CD14-positive monocyte (primary cell): ENCODE results near the gene TYR. TPM values are rescaled to one million over a fixed set of nuclear protein-coding genes. Genes with fewer than 3 reads are reported as not detected.
"Not testable (repeated sequence)": the region's sequence is repeated elsewhere in the genome, so short reads cannot be mapped to it uniquely, and the experiment has no call there.

Experiments
- DNase-seq, 3 donors: peaks; one replicate each; pipeline ENCODE4 v3.0.0-alpha.2; 2011 to 2022
- H2AFZ ChIP-seq: 2 replicates; pipeline ENCODE4 v1.6.0; 2012; ENCODE audit warnings: mild to moderate bottlenecking, low read depth, low read length, inconsistent platforms; ENCODE audit not compliant: insufficient read depth, poor library complexity, severe bottlenecking
- H3K27ac ChIP-seq, 2 donors: 1 replicate in 1 of 2; 2 replicates in 1 of 2; pipeline ENCODE4 v1.5.1; 2012 to 2013; ENCODE audit warnings: low read length in 2 of 2, control low read depth in 1 of 2, inconsistent platforms in 1 of 2, low read depth in 1 of 2, mild to moderate bottlenecking in 1 of 2
- H3K27me3 ChIP-seq, 2 donors: one replicate each; pipeline versions ENCODE4 v1.6.0 to v1.6.1; 2011 to 2013; ENCODE audit warnings: low read length in 2 of 2; ENCODE audit not compliant: control insufficient read depth in 2 of 2, insufficient read depth in 2 of 2
- H3K36me3 ChIP-seq, 2 donors: replicated peaks in 1 of 2; 1 replicate in 1 of 2; 2 replicates in 1 of 2; pipeline versions ENCODE4 v1.5.1 to v1.6.1; 2012 to 2013; ENCODE audit warnings: low read length in 2 of 2, control low read depth in 1 of 2, inconsistent platforms in 1 of 2, mild to moderate bottlenecking in 1 of 2; ENCODE audit not compliant: insufficient read depth in 2 of 2, control insufficient read depth in 1 of 2
- H3K4me1 ChIP-seq, 2 donors: 1 replicate in 1 of 2; 2 replicates in 1 of 2; pipeline versions ENCODE4 v1.5.1 to v1.6.1; 2012 to 2013; ENCODE audit warnings: low read length in 2 of 2, control low read depth in 1 of 2, inconsistent platforms in 1 of 2, mild to moderate bottlenecking in 1 of 2, moderate library complexity in 1 of 2; ENCODE audit not compliant: insufficient read depth in 2 of 2, control insufficient read depth in 1 of 2
- H3K4me2 ChIP-seq: replicated peaks from 2 replicates; pipeline ENCODE3; 2012; ENCODE audit warnings: low read length, moderate library complexity, mild to moderate bottlenecking; ENCODE audit not compliant: poor library complexity, severe bottlenecking; ENCODE audit errors: extremely low read depth
- H3K4me3 ChIP-seq, 3 experiments: fragments of 200-600 bp in 1 of 3; sonication (generic) in 1 of 3; replicated peaks in 1 of 3; 1 replicate in 2 of 3; 2 replicates in 1 of 3; pipeline ENCODE4 v1.5.1; 2011 to 2013; ENCODE audit warnings: low read length in 3 of 3, mild to moderate bottlenecking in 3 of 3, control low read depth in 2 of 3, low read depth in 2 of 3, inconsistent platforms in 1 of 3, moderate library complexity in 1 of 3
- H3K79me2 ChIP-seq: 2 replicates; pipeline ENCODE4 v1.6.0; 2012; ENCODE audit warnings: mild to moderate bottlenecking, control low read depth, inconsistent platforms, low read length, moderate library complexity; ENCODE audit not compliant: insufficient read depth
- H3K9ac ChIP-seq: 2 replicates; pipeline ENCODE4 v1.6.0; 2017; ENCODE audit warnings: low read length, mild to moderate bottlenecking; ENCODE audit not compliant: insufficient read depth, poor library complexity, severe bottlenecking
- H3K9me3 ChIP-seq, 2 donors: replicated peaks in 1 of 2; 1 replicate in 1 of 2; 2 replicates in 1 of 2; pipeline versions ENCODE4 v1.5.1 to v1.6.1; 2012 to 2013; ENCODE audit warnings: low read length in 2 of 2, control low read depth in 1 of 2; ENCODE audit not compliant: control insufficient read depth in 1 of 2, insufficient read depth in 1 of 2
- H4K20me1 ChIP-seq: 2 replicates; pipeline ENCODE4 v1.6.0; 2012; ENCODE audit warnings: mild to moderate bottlenecking, low read length, control low read depth, moderate library complexity; ENCODE audit not compliant: insufficient read depth
- H3K27ac Mint-ChIP-seq, 7 donors: one replicate each; pipeline ENCODE4 v1.8.0; 2020; ENCODE audit warnings: mild to moderate bottlenecking in 7 of 7, mixed read lengths in 7 of 7, moderate library complexity in 6 of 7, inconsistent platforms in 2 of 7
- H3K27me3 Mint-ChIP-seq, 3 donors: one replicate each; pipeline ENCODE4 v1.8.0; 2021 to 2022; ENCODE audit warnings: low read depth in 3 of 3, mild to moderate bottlenecking in 3 of 3, mixed read lengths in 3 of 3, moderate library complexity in 3 of 3, inconsistent platforms in 1 of 3
- H3K36me3 Mint-ChIP-seq, 2 donors: one replicate each; pipeline ENCODE4 v1.8.0; 2020; ENCODE audit warnings: mixed read lengths in 2 of 2, inconsistent platforms in 1 of 2, mild to moderate bottlenecking in 1 of 2
- H3K4me1 Mint-ChIP-seq: one replicate; pipeline ENCODE4 v1.8.0; 2020; ENCODE audit warnings: mild to moderate bottlenecking, mixed read lengths
- H3K4me3 Mint-ChIP-seq, 2 donors: one replicate each; pipeline ENCODE4 v1.8.0; 2020; ENCODE audit warnings: mild to moderate bottlenecking in 2 of 2, mixed read lengths in 2 of 2, moderate library complexity in 1 of 2
- H3K9me3 Mint-ChIP-seq, 7 donors: one replicate each; pipeline ENCODE4 v1.8.0; 2020 to 2022; ENCODE audit warnings: mixed read lengths in 7 of 7, mild to moderate bottlenecking in 6 of 7, moderate library complexity in 6 of 7, inconsistent platforms in 2 of 7
- CTCF ChIP-seq: fragments of 200-600 bp; IDR thresholded peaks from one replicate; pipeline ENCODE4 v1.8.0; 2022; ENCODE audit warnings: antibody characterized with exemption, mild to moderate bottlenecking
- WGBS: methylation state at CpG from one replicate; pipeline ENCODE4 v1.1.5; 2013; ENCODE audit warnings: missing lambda C conversion rate; ENCODE audit not compliant: insufficient coverage; 5-methylcytosine and 5-hydroxymethylcytosine counted together
- intact Hi-C, 2 donors: fragments of 100-400 bp; cut with micrococcal nuclease; formaldehyde crosslinking; loops; one replicate each; pipeline versions ENCODE4 v1.15.0 to v1.15.1; 2023
- polyA plus RNA-seq, 3 donors: library from polyadenylated mRNA; depleted of rRNA in 1 of 3; unstranded in 2 of 3; stranded (reverse) in 1 of 3; fragments of 300-500 nt in 2 of 3; fragments of >200 nt in 1 of 3; fragmentation: Illumina TruSeq in 2 of 3; gene quantifications; 1 replicate in 2 of 3; 2 replicates in 1 of 3; pipeline ENCODE4 v1.2.3, GENCODE V29; 2012 to 2021

Gene TYR
- polyA plus RNA-seq, 3 donors: not detected

GRCh38 chr11:89267660-89268302 is 90.1 kb downstream of the TYR start:
- Mint-ChIP-seq H3K36me3 (no peaks in the 10 kb centered on the region), H3K27me3 (no peaks in the 10 kb centered on the region), H3K4me3 (no peak overlapping the region), H3K9me3 (peaks cover 0 to 5% (median 0%) of the 10 kb centered on the region in 7 donors), H3K27ac (no peak overlapping the region), H3K4me1 (no peaks in the 10 kb centered on the region)
- Histone ChIP-seq H3K79me2 (no peaks in the 10 kb centered on the region), H2AFZ (no peak overlapping the region), H3K27me3 (no peaks in the 10 kb centered on the region), H3K9me3 (no peaks in the 10 kb centered on the region), H4K20me1 (no peaks in the 10 kb centered on the region), H3K27ac (no peak overlapping the region), H3K9ac (no peak overlapping the region), H3K4me3 (no peak overlapping the region), H3K4me2 (no peak overlapping the region), H3K36me3 (no peaks in the 10 kb centered on the region), H3K4me1 (no peaks in the 10 kb centered on the region)
- no peak for DNase-seq
- no CpG with 5 or more reads among the region's 2 CpGs for WGBS
- no peak for TF ChIP-seq CTCF
- intact Hi-C loops: no loop called here

- H3K27me3 ChIP-seq, intact Hi-C loops, H3K4me1 Mint-ChIP-seq, H3K27me3 Mint-ChIP-seq, H3K27ac Mint-ChIP-seq, H3K27ac ChIP-seq, H3K4me3 Mint-ChIP-seq, H3K9me3 ChIP-seq, H4K20me1 ChIP-seq, H3K79me2 ChIP-seq, H2AFZ ChIP-seq, DNase-seq, H3K36me3 ChIP-seq, H3K4me2 ChIP-seq, H3K4me1 ChIP-seq, H3K9me3 Mint-ChIP-seq, H3K4me3 ChIP-seq, H3K9ac ChIP-seq, H3K36me3 Mint-ChIP-seq: not testable (repeated sequence)
- WGBS: no CpG with 5 or more reads among the region's 1 CpG
Measured at GRCh38 chr11:89272540-89273088, 94.9 kb downstream of the TYR start.

DNA sequence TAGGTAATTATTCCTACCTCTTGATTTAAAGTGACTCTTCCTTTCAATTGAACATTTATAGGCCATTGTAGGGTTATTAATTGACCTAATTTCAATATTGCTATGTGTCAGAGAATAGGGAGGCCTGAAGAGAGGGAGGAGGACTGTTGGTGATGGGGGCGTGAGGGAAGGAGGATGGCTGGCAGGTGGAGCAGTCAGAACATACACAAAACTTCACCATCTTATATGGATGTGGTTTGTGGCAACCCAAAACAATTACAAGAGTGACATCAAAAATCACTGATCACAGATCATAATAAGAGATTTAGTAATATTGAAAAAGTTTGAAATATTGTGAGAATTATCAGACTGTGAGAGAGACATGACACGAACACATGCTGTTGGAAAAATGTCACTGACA is 95.5 kb downstream of the TYR start:
- H3K4me1 Mint-ChIP-seq, H2AFZ ChIP-seq, H3K9ac ChIP-seq, H3K27ac ChIP-seq, H3K27ac Mint-ChIP-seq, H3K36me3 ChIP-seq, H4K20me1 ChIP-seq, H3K36me3 Mint-ChIP-seq, H3K79me2 ChIP-seq, H3K27me3 Mint-ChIP-seq, H3K27me3 ChIP-seq, H3K4me3 Mint-ChIP-seq, H3K4me3 ChIP-seq, H3K9me3 ChIP-seq, intact Hi-C loops, H3K9me3 Mint-ChIP-seq, H3K4me1 ChIP-seq, DNase-seq, H3K4me2 ChIP-seq: not testable (repeated sequence)
- no CpG with 5 or more reads among the region's 2 CpGs for WGBS
